HG03575 (cell line): ENCODE measurements around the gene CNPY4.

Experiments
- ATAC-seq: cut with Tn5 transposase; IDR thresholded peaks from one replicate; pipeline ENCODE4 v1.9.1; 2021; ENCODE audit not compliant: unreplicated experiment, insufficient number of reproducible peaks, low FRiP score; ENCODE audit errors: extremely low read depth

CNPY4 gene

GRCh38 chr7:100090527-100091410 is 28.7 kb upstream of the CNPY4 start:
- ATAC-seq, result no peak

- ATAC-seq, result no peak
Observed at GRCh38 chr7:100091411-100092181, 27.8 kb upstream of the CNPY4 start.

DNA sequence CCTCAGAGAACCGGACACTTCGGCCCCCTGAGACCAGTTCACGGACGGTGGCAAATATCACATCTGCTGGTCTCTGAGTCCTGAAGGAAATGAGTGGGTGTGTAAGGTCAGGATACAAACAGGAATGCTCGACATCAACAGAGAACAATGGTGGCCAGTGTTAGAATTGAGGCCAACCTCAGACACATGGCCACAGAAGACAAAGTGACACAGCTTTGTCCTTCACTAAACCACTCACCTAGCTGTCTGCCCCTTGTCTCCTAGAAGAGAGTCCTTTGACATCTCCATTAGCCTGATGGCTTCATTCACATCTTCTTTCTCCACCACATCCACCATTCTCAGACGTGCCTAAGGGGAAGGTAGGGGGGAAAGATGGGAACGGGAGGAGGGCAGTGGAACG is 26.4 kb upstream of the CNPY4 start:
- ATAC-seq, result no peak

- no peak for ATAC-seq
Observed at GRCh38 chr7:100093498-100093897, 25.9 kb upstream of the CNPY4 start.

DNA sequence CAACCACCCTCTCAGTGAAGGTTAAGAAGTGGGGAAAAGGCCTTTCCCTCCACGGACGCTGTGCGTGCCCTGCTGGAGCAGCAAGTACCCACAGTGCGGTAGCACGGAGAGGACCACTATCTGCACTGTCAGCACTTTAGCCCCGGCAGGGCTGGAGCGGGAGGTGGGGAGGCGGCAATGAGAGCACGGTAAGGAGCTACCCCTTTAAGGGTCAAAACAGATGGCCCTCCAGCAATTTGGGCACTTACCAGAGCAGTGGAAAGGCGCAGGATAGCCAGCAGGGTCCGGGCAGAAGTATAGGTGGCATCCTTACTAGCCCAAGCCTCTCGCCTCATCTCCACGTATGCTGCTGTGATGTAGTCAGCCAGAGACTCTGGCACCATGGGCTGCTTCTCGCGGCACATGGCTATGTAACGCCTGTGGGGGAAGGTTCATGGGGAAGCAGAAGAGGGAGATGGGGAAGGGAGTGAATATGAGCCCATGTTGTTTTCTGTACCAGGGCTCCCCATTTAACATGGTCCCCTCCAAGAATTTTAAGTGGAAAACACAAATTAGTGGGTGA is 25.4 kb upstream of the CNPY4 start:
- ATAC-seq, result no peak

DNA sequence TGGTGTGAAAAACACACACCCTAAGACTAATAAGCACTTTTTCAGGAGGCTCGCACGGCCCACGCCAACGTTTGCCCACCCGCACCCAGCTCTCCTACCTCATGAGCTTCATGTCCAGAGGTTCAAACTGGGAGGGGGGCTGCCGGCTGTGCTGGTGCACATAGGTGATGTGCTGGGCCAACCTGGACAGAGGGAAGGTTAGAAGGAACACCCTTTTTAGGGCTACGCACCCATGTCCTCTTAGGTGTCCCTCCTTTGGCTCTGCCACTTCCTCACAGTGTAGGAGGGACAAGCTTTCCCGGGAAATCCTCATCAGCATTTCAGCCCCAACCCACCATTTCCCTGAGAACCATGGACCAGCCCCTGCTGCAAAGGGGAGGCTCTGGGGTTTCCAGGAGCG is 24.1 kb upstream of the CNPY4 start:
- no peak for ATAC-seq

DNA sequence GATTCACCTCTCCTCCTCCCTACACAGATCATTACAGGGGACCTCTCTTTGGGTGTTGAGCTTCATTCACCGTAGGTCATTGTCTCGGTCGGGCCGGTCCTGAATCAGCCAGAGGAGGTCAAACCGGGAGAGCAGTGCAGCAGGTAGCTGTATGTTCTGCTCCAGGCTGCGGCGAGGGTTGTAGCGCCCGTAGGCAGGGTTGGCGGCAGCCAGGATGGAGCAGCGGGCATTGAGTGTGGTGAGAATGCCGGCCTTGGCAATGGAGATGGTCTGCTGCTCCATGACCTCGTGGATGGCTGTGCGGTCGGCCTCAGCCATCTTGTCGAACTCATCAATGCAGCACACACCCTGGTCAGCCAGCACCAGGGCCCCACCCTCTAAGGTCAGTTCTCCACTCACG is 23.7 kb upstream of the CNPY4 start:
- no peak for ATAC-seq

DNA sequence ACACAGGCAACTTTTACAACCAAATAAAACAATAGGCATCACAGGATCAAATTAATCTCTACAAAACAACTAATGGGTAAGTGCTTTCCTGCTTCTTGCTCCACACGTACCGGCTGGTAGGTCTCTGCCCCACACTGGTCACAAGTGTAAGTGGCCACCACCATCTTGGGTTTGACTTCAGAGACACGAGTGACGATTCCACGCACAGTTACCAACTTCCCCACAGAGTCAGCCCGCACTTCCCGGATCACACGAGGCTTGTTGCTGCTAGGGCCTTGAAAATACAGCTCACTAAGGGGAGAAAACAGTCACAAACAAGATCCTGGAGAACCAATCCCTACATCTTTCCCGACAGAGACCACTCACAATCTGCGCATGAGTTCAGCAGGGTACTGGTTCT is 20.5 kb upstream of the CNPY4 start:
- ATAC-seq, result no peak

GRCh38 chr7:100099452-100099851 is 20.0 kb upstream of the CNPY4 start:
- no peak for ATAC-seq

GRCh38 chr7:100100420-100101015 is 18.9 kb upstream of the CNPY4 start:
- ATAC-seq, result no peak

- ATAC-seq, result peak; percentile 48
Observed at GRCh38 chr7:100101016-100101862, 18.2 kb upstream of the CNPY4 start, which contains the start of the genes AP4M1 and MCM7. Gene AP4M1 (plus strand): TSS chr7:100101643. CDS start chr7:100101715, 72 bp downstream. Gene MCM7 (minus strand): TSS chr7:100101397. CDS start chr7:100101294, 103 bp downstream.

DNA sequence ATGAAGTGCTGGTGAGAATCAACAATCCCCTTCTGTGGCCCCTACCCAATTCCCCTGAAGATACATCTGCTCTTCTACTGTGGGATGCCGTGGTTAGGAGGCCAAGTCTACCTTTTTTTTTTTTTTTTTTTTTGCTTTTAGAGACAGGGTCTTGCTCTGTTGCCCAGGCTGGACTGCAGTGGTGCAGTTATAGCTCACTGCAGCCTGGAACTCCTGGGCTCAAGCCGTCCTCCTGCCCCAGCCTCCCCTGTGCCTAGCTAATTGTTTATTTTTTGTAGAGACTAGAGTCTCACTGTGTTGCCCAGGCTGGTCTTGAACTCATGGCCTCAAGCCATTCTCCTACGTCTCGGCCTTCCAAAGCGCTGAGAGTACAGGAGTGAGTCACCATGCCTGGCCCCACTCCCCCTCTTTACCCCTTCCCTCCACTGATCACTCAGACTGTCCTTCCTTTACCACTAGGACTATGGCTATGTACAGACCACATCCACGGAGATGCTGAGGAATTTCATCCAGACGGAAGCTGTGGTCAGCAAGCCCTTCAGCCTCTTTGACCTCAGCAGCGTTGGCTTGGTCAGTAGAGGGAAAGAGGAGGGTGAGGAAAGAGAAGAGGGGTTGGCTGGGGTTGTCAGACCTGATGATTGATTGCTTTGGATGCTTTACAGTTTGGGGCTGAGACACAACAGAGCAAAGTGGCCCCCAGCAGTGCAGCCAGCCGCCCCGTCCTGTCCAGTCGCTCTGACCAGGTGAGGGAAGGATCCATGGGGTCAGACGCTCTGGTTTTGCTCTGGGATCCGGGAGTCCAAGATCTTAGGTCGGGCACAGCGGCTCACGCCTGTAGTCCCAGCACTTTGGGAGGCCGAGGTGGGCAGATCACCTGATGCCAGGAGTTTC is 16.2 kb upstream of the CNPY4 start:
- no peak for ATAC-seq

GRCh38 chr7:100105534-100105933 is 13.9 kb upstream of the CNPY4 start:
- no peak for ATAC-seq

DNA sequence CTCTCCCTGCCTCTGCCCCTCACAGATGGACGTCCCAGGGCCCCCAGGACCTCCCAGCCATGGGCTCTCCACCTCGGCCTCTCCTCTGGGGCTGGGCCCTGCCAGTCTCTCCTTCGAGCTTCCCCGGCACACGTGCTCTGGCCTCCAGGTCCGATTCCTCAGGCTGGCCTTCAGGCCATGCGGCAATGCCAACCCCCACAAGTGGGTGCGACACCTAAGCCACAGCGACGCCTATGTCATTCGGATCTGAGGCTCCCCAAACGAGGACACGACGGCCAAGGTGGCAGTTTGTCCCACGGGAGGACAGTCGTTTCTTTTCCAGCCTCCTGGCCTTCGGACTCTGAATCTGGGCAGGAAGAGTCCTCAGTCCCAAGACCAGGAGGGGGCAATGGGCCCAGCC is 12.8 kb upstream of the CNPY4 start:
- ATAC-seq, result no peak

DNA sequence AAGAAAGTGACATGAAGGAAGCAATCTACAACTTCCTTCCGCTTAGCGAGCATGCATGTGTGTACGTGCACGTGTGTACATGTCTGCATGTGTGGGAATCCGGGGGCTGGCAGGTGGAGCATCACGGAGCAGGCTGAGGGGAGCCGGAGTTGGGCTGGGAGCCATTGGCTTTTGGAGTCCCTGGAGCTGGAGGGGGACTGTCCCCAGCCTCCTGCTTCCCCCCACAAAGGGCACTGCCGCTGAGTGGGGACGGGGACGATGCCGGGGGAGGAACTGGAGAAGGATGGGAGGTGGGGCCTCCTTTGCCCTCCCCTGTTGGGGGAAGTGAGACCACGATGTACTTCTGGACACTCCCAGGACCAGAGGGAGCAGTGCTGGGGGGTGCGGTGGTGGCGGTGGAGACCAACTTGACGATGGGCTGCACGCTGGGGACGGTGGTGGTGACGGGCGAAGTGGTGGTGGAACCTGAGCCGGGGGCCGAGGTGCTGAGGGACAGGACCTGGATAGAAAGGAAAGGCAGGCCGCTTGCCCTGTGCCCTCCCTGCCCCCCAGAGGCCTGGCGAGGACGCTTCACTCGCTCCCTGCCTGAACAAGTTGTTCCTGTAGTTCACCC is 12.2 kb upstream of the CNPY4 start:
- ATAC-seq, result no peak

- no peak for ATAC-seq
Observed at GRCh38 chr7:100107890-100108289, 11.5 kb upstream of the CNPY4 start.

GRCh38 chr7:100109521-100110163 is 9.8 kb upstream of the CNPY4 start:
- no peak for ATAC-seq
